Osteocyte (in vitro differentiated cells): Measurements from ENCODE around the gene SLC7A14. TPM values are rescaled to one million over a fixed set of nuclear protein-coding genes. Genes with fewer than 3 reads are reported as not detected.

Experiments
- DNase-seq: peaks from one replicate; pipeline ENCODE4 v3.0.0; 2021; ENCODE audit warnings: mixed read lengths; ENCODE audit not compliant: unreplicated experiment; ENCODE audit errors: extremely low spot score
- H3K27ac Mint-ChIP-seq: one replicate; pipeline ENCODE4 v1.8.0; 2021; ENCODE audit warnings: mild to moderate bottlenecking, mixed read lengths; ENCODE audit not compliant: unreplicated experiment
- H3K27me3 Mint-ChIP-seq: one replicate; pipeline ENCODE4 v1.8.0; 2021; ENCODE audit warnings: mixed read lengths; ENCODE audit not compliant: unreplicated experiment
- H3K36me3 Mint-ChIP-seq: one replicate; pipeline ENCODE4 v1.8.0; 2021; ENCODE audit warnings: mixed read lengths; ENCODE audit not compliant: unreplicated experiment
- H3K4me1 Mint-ChIP-seq: one replicate; pipeline ENCODE4 v1.8.0; 2021; ENCODE audit warnings: mixed read lengths; ENCODE audit not compliant: unreplicated experiment
- H3K4me3 Mint-ChIP-seq: one replicate; pipeline ENCODE4 v1.8.0; 2021; ENCODE audit warnings: mild to moderate bottlenecking, moderate library complexity, mixed read lengths; ENCODE audit not compliant: unreplicated experiment
- H3K9me3 Mint-ChIP-seq: one replicate; pipeline ENCODE4 v1.8.0; 2021; ENCODE audit warnings: mixed read lengths; ENCODE audit not compliant: unreplicated experiment
- CTCF ChIP-seq: fragments of 200-600 bp; sonication (generic); IDR thresholded peaks from 2 replicates; pipeline ENCODE4 v1.5.0; 2021; ENCODE audit warnings: antibody characterized with exemption, mild to moderate bottlenecking, moderate library complexity
- total RNA-seq: library from RNA; stranded (reverse); gene quantifications from 2 replicates; pipeline ENCODE4 v1.2.1, GENCODE V29; 2021

The SLC7A14 gene
- total RNA-seq, 1 donor from 2014 or later, result 2.1 TPM

DNA sequence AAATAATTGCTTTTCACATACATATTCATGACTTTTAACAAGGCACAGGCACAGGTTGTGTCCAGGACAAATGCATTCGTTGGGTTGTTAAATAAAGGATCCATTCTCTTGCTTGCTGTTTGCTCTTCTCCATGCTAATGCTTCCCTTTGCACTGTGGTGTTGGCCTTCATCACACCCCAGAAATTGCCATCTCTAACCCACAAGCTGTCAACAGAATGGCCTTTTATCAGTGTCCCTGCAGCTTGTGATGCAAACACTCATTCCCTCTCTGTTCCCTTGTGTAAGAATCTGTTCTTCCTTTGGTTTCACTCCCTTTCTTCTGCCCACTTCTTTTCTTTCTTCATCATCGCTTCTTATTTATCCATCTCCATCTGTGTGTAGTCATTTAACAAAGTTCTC, 72.2 kb downstream of the SLC7A14 start:
- no peaks in the 10 kb centered on the region for H3K4me1 Mint-ChIP-seq
- H3K27me3 Mint-ChIP-seq, result peaks cover 11% of the 10 kb centered on the region
- DNase-seq, result no peak
- no peak for TF ChIP-seq CTCF
- H3K36me3 Mint-ChIP-seq, result no peaks in the 10 kb centered on the region
- no peak overlapping the region for H3K27ac Mint-ChIP-seq
- no peaks in the 10 kb centered on the region for H3K9me3 Mint-ChIP-seq
- no peak overlapping the region for H3K4me3 Mint-ChIP-seq

GRCh38 chr3:170511371-170511770, 74.5 kb downstream of the SLC7A14 start:
- H3K9me3 Mint-ChIP-seq, result no peaks in the 10 kb centered on the region
- no peak overlapping the region for H3K27ac Mint-ChIP-seq

GRCh38 chr3:170508839-170509238, 77.0 kb downstream of the SLC7A14 start:
- Mint-ChIP-seq H3K27me3 (peaks cover 3% of the 10 kb centered on the region), H3K4me1 (peaks cover 13% of the 10 kb centered on the region), H3K27ac (no peak overlapping the region), H3K4me3 (no peak overlapping the region), H3K9me3 (no peaks in the 10 kb centered on the region), H3K36me3 (no peaks in the 10 kb centered on the region)
- no peak for DNase-seq
- TF ChIP-seq CTCF, result no peak

More at GRCh38 chr3:170511371-170511770, 74.5 kb downstream of the SLC7A14 start:
- no peak for TF ChIP-seq CTCF
- Mint-ChIP-seq H3K27me3 (peaks cover 11% of the 10 kb centered on the region), H3K4me1 (peaks cover 10% of the 10 kb centered on the region), H3K36me3 (no peaks in the 10 kb centered on the region), H3K4me3 (no peak overlapping the region)
- DNase-seq, result no peak

DNA sequence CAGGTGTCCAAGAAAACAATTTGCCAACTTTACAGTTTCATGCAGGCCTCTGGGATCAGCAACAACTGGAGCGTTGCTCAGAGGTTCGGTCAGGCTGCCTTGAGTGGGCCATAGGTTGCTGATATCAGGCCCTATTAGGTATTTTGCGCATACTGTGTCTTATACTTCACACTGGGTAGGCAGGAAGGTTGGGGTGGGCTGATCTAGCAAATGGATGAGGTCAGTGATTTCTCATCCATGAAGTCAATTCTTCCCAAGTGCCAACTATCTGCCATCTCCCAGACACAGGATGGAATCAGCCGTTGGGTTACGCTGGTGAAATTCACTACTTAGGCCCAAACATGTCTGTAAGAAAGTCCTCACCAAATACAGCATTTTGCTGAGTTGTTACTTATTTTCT, 77.6 kb downstream of the SLC7A14 start:
- no peak overlapping the region for H3K4me3 Mint-ChIP-seq
- no peaks in the 10 kb centered on the region for H3K36me3 Mint-ChIP-seq
- DNase-seq, result no peak
- H3K4me1 Mint-ChIP-seq, result peaks cover 13% of the 10 kb centered on the region
- TF ChIP-seq CTCF, result no peak
- H3K27ac Mint-ChIP-seq, result no peak overlapping the region
- H3K9me3 Mint-ChIP-seq, result no peaks in the 10 kb centered on the region
- H3K27me3 Mint-ChIP-seq, result no peaks in the 10 kb centered on the region

DNA sequence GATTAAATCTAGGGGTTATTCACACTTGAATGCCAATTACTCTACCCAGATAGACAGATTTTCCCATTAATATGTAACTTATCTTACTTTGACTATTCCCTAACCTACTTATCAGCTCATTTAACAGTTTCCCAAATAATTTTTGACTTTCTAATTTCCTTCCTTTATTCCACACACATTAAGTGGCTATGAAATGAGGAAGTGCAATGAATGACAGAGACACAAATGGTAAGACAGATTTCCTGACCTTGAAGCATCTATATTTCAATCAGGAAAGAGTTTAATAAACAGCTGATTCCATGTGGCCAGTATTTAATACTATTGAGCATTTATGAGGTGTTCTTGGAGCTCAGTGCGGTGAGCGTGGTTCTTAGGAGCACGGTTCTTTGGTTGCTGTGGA, 78.8 kb downstream of the SLC7A14 start:
- no peak for DNase-seq
- TF ChIP-seq CTCF, result no peak
- H3K27ac Mint-ChIP-seq, result peak overlapping the region; percentile 64

More for the DNA sequence above, 78.8 kb downstream of the SLC7A14 start:
- Mint-ChIP-seq H3K4me1 (peaks cover 13% of the 10 kb centered on the region), H3K36me3 (no peaks in the 10 kb centered on the region), H3K9me3 (no peaks in the 10 kb centered on the region), H3K27me3 (no peaks in the 10 kb centered on the region), H3K4me3 (no peak overlapping the region)
